K562 (cell line): ENCODE results near the gene KRTAP19-3. TPM values are rescaled to one million over a fixed set of nuclear protein-coding genes. Genes with fewer than 3 reads are reported as not detected.

ENCODE experiments used
- polyA plus RNA-seq, 8 experiments: library from polyadenylated mRNA; depleted of rRNA in 4 of 8; stranded (reverse) in 5 of 8; unstranded in 3 of 8; fragments of >200 nt; fragmentation: Nextera tagmentation in 2 of 8; fragmentation: Illumina TruSeq in 1 of 8; extraction: Ambion mirVana in 2 of 8; extraction: Trizol in 1 of 8; gene quantifications; 2 replicates each; pipeline versions ENCODE4 v1.2.1 to v1.2.3, GENCODE V29; 2011 to 2014; ENCODE audit warnings: inconsistent platforms in 1 of 8, missing spikeins in 1 of 8
- small RNA-seq: library from RNA; depleted of rRNA; stranded (forward); fragments of <200 nt; gene quantifications from one replicate; pipeline ENCODE3, GENCODE V24; 2014
- total RNA-seq, 7 experiments: library from RNA; depleted of rRNA in 6 of 7; stranded (reverse); fragments of >200 nt in 6 of 7; fragmentation: Illumina TruSeq in 2 of 7; extraction: Trizol in 2 of 7; gene quantifications; 2 replicates each; pipeline versions ENCODE4 v1.2.1 to v1.2.3, GENCODE V29; 2011 to 2021; ENCODE audit warnings: low replicate concordance in 1 of 7

The KRTAP19-3 gene
- total and polyA plus RNA-seq, 9 of the 15 experiments (the other 6 are each of a cell fraction or from before 2014, with no cell fraction given), result not detected

Small RNAs within 50 kb of the gene (small RNA-seq; reads per million reads assigned to genes)
- gene AP000567.1, result not detected
- not detected for gene KRTAP19-10P
- gene KRTAP19-11P, result not detected
- not detected for gene KRTAP19-9P

Other genes starting within 250 kb of the KRTAP19-3 start
Only the 7 nearest of the 26 such genes appear.
- gene KRTAP13-4, start 61.8 kb downstream of the KRTAP19-3 start, total RNA-seq (2014; rRNA removed), result not detected in 2 replicates
- not detected in 2 replicates for gene KRTAP13-4, start 61.8 kb downstream of the KRTAP19-3 start, total RNA-seq (2014; rRNA removed; fragmentation: Illumina TruSeq; extraction: Trizol)
- not detected in 2 replicates for gene KRTAP13-4, start 61.8 kb downstream of the KRTAP19-3 start, total RNA-seq (2015; rRNA removed; fragmentation: Illumina TruSeq; extraction: Trizol)
- not detected in 2 replicates for gene KRTAP13-4, start 61.8 kb downstream of the KRTAP19-3 start, total RNA-seq (2021)
- not detected in 2 replicates for gene KRTAP13-4, start 61.8 kb downstream of the KRTAP19-3 start, polyA plus RNA-seq (2011; rRNA removed)
- not detected in 2 replicates for gene KRTAP13-4, start 61.8 kb downstream of the KRTAP19-3 start, polyA plus RNA-seq (2014; fragmentation: Illumina TruSeq; extraction: Trizol)
- not detected for gene KRTAP13-4, start 61.8 kb downstream of the KRTAP19-3 start, polyA plus RNA-seq (2014; fragmentation: Nextera tagmentation; extraction: Ambion mirVana)
- gene KRTAP13-4, start 61.8 kb downstream of the KRTAP19-3 start, polyA plus RNA-seq (2014; rRNA removed), result not detected in 2 replicates
- gene KRTAP15-1, start 51.7 kb downstream of the KRTAP19-3 start, total RNA-seq (2014; rRNA removed), result not detected in 2 replicates
- not detected in 2 replicates for gene KRTAP15-1, start 51.7 kb downstream of the KRTAP19-3 start, total RNA-seq (2014; rRNA removed; fragmentation: Illumina TruSeq; extraction: Trizol)
- gene KRTAP15-1, start 51.7 kb downstream of the KRTAP19-3 start, total RNA-seq (2015; rRNA removed; fragmentation: Illumina TruSeq; extraction: Trizol), result not detected in 2 replicates
- not detected in 2 replicates for gene KRTAP15-1, start 51.7 kb downstream of the KRTAP19-3 start, total RNA-seq (2021)
- gene KRTAP15-1, start 51.7 kb downstream of the KRTAP19-3 start, polyA plus RNA-seq (2011; rRNA removed), result not detected in 2 replicates
- gene KRTAP15-1, start 51.7 kb downstream of the KRTAP19-3 start, polyA plus RNA-seq (2014; fragmentation: Illumina TruSeq; extraction: Trizol), result not detected in 2 replicates
- not detected for gene KRTAP15-1, start 51.7 kb downstream of the KRTAP19-3 start, polyA plus RNA-seq (2014; fragmentation: Nextera tagmentation; extraction: Ambion mirVana)
- gene KRTAP15-1, start 51.7 kb downstream of the KRTAP19-3 start, polyA plus RNA-seq (2014; rRNA removed), result not detected in 2 replicates
- gene KRTAP19-1, start 11.6 kb downstream of the KRTAP19-3 start, total RNA-seq (2014; rRNA removed), result not detected in 2 replicates
- gene KRTAP19-1, start 11.6 kb downstream of the KRTAP19-3 start, total RNA-seq (2014; rRNA removed; fragmentation: Illumina TruSeq; extraction: Trizol), result not detected in 2 replicates
- not detected in 2 replicates for gene KRTAP19-1, start 11.6 kb downstream of the KRTAP19-3 start, total RNA-seq (2015; rRNA removed; fragmentation: Illumina TruSeq; extraction: Trizol)
- not detected in 2 replicates for gene KRTAP19-1, start 11.6 kb downstream of the KRTAP19-3 start, total RNA-seq (2021)
- not detected in 2 replicates for gene KRTAP19-1, start 11.6 kb downstream of the KRTAP19-3 start, polyA plus RNA-seq (2011; rRNA removed)
- gene KRTAP19-1, start 11.6 kb downstream of the KRTAP19-3 start, polyA plus RNA-seq (2014; fragmentation: Illumina TruSeq; extraction: Trizol), result not detected in 2 replicates
- not detected for gene KRTAP19-1, start 11.6 kb downstream of the KRTAP19-3 start, polyA plus RNA-seq (2014; fragmentation: Nextera tagmentation; extraction: Ambion mirVana)
- gene KRTAP19-1, start 11.6 kb downstream of the KRTAP19-3 start, polyA plus RNA-seq (2014; rRNA removed), result not detected in 2 replicates
- not detected in 2 replicates for gene KRTAP19-2, start 4.6 kb downstream of the KRTAP19-3 start, total RNA-seq (2014; rRNA removed)
- not detected in 2 replicates for gene KRTAP19-2, start 4.6 kb downstream of the KRTAP19-3 start, total RNA-seq (2014; rRNA removed; fragmentation: Illumina TruSeq; extraction: Trizol)
- gene KRTAP19-2, start 4.6 kb downstream of the KRTAP19-3 start, total RNA-seq (2015; rRNA removed; fragmentation: Illumina TruSeq; extraction: Trizol), result not detected in 2 replicates
- not detected in 2 replicates for gene KRTAP19-2, start 4.6 kb downstream of the KRTAP19-3 start, total RNA-seq (2021)
- gene KRTAP19-2, start 4.6 kb downstream of the KRTAP19-3 start, polyA plus RNA-seq (2011; rRNA removed), result not detected in 2 replicates
- not detected in 2 replicates for gene KRTAP19-2, start 4.6 kb downstream of the KRTAP19-3 start, polyA plus RNA-seq (2014; fragmentation: Illumina TruSeq; extraction: Trizol)
- gene KRTAP19-2, start 4.6 kb downstream of the KRTAP19-3 start, polyA plus RNA-seq (2014; fragmentation: Nextera tagmentation; extraction: Ambion mirVana), result not detected
- gene KRTAP19-2, start 4.6 kb downstream of the KRTAP19-3 start, polyA plus RNA-seq (2014; rRNA removed), result not detected in 2 replicates
- not detected in 2 replicates for gene KRTAP19-4, start 5.2 kb upstream of the KRTAP19-3 start, total RNA-seq (2014; rRNA removed)
- not detected in 2 replicates for gene KRTAP19-4, start 5.2 kb upstream of the KRTAP19-3 start, total RNA-seq (2014; rRNA removed; fragmentation: Illumina TruSeq; extraction: Trizol)
- not detected in 2 replicates for gene KRTAP19-4, start 5.2 kb upstream of the KRTAP19-3 start, total RNA-seq (2015; rRNA removed; fragmentation: Illumina TruSeq; extraction: Trizol)
- not detected in 2 replicates for gene KRTAP19-4, start 5.2 kb upstream of the KRTAP19-3 start, total RNA-seq (2021)
- not detected in 2 replicates for gene KRTAP19-4, start 5.2 kb upstream of the KRTAP19-3 start, polyA plus RNA-seq (2011; rRNA removed)
- gene KRTAP19-4, start 5.2 kb upstream of the KRTAP19-3 start, polyA plus RNA-seq (2014; fragmentation: Illumina TruSeq; extraction: Trizol), result not detected in 2 replicates
- gene KRTAP19-4, start 5.2 kb upstream of the KRTAP19-3 start, polyA plus RNA-seq (2014; fragmentation: Nextera tagmentation; extraction: Ambion mirVana), result not detected
- not detected in 2 replicates for gene KRTAP19-4, start 5.2 kb upstream of the KRTAP19-3 start, polyA plus RNA-seq (2014; rRNA removed)
- not detected in 2 replicates for gene KRTAP19-5, start 10.1 kb upstream of the KRTAP19-3 start, total RNA-seq (2014; rRNA removed)
- gene KRTAP19-5, start 10.1 kb upstream of the KRTAP19-3 start, total RNA-seq (2014; rRNA removed; fragmentation: Illumina TruSeq; extraction: Trizol), result not detected in 2 replicates
- not detected in 2 replicates for gene KRTAP19-5, start 10.1 kb upstream of the KRTAP19-3 start, total RNA-seq (2015; rRNA removed; fragmentation: Illumina TruSeq; extraction: Trizol)
- gene KRTAP19-5, start 10.1 kb upstream of the KRTAP19-3 start, total RNA-seq (2021), result not detected in 2 replicates
- not detected in 2 replicates for gene KRTAP19-5, start 10.1 kb upstream of the KRTAP19-3 start, polyA plus RNA-seq (2011; rRNA removed)
- gene KRTAP19-5, start 10.1 kb upstream of the KRTAP19-3 start, polyA plus RNA-seq (2014; fragmentation: Illumina TruSeq; extraction: Trizol), result not detected in 2 replicates
- not detected for gene KRTAP19-5, start 10.1 kb upstream of the KRTAP19-3 start, polyA plus RNA-seq (2014; fragmentation: Nextera tagmentation; extraction: Ambion mirVana)
- gene KRTAP19-5, start 10.1 kb upstream of the KRTAP19-3 start, polyA plus RNA-seq (2014; rRNA removed), result not detected in 2 replicates
- gene KRTAP19-6, start 49.9 kb upstream of the KRTAP19-3 start, total RNA-seq (2014; rRNA removed), result not detected in 2 replicates
- gene KRTAP19-6, start 49.9 kb upstream of the KRTAP19-3 start, total RNA-seq (2014; rRNA removed; fragmentation: Illumina TruSeq; extraction: Trizol), result not detected in 2 replicates
- gene KRTAP19-6, start 49.9 kb upstream of the KRTAP19-3 start, total RNA-seq (2015; rRNA removed; fragmentation: Illumina TruSeq; extraction: Trizol), result not detected in 2 replicates
- not detected in 2 replicates for gene KRTAP19-6, start 49.9 kb upstream of the KRTAP19-3 start, total RNA-seq (2021)
- gene KRTAP19-6, start 49.9 kb upstream of the KRTAP19-3 start, polyA plus RNA-seq (2011; rRNA removed), result not detected in 2 replicates
- gene KRTAP19-6, start 49.9 kb upstream of the KRTAP19-3 start, polyA plus RNA-seq (2014; fragmentation: Illumina TruSeq; extraction: Trizol), result not detected in 2 replicates
- not detected for gene KRTAP19-6, start 49.9 kb upstream of the KRTAP19-3 start, polyA plus RNA-seq (2014; fragmentation: Nextera tagmentation; extraction: Ambion mirVana)
- gene KRTAP19-6, start 49.9 kb upstream of the KRTAP19-3 start, polyA plus RNA-seq (2014; rRNA removed), result not detected in 2 replicates